ENCODE measurements around the gene NSD2. TPM values are rescaled to one million over a fixed set of nuclear protein-coding genes. Genes with fewer than 3 reads are reported as not detected.

NSD2 gene
- 10 to 100 TPM; 23.8 to 36.3 TPM for total RNA-seq

- peak within 1 kb of the TSS; percentile 90 to 98 for H3K4me3 ChIP-seq
- peaks cover 0 to 15% of the 10 kb centered on the region in 2 donors for H3K4me1 ChIP-seq
- peak; percentile 84 for DNase-seq (ENCODE audit: low spot score)
- no peaks in the 10 kb centered on the region for H3K27me3 ChIP-seq
- TF ChIP-seq CTCF (IDR thresholded peaks at IDR 0.05) = no peak
- H3K9me3 ChIP-seq = no peaks in the 10 kb centered on the region
- peak within 1 kb of the TSS; percentile 98 to 99 for H3K27ac ChIP-seq
- no peaks in the 10 kb centered on the region for H3K36me3 ChIP-seq
Observed at GRCh38 chr4:1870578-1871443, at the start of gene NSD2. TSS of gene NSD2 (plus strand) at chr4:1871393. CDS start at chr4:1900655, 29,262 bp downstream.

- H3K27me3 ChIP-seq = no peaks in the 10 kb centered on the region
Observed at GRCh38 chr4:1821679-1822567, 49.3 kb upstream of the NSD2 start.

GRCh38 chr4:1822568-1823544 is 48.3 kb upstream of the NSD2 start:
- Histone ChIP-seq H3K9me3 (no peaks in the 10 kb centered on the region), H3K4me3 (no peak overlapping the region), H3K4me1 (no peaks in the 10 kb centered on the region), H3K36me3 (peaks cover 84% of the 10 kb centered on the region), H3K27me3 (no peaks in the 10 kb centered on the region), H3K27ac (no peak overlapping the region)
- TF ChIP-seq CTCF (IDR thresholded peaks at IDR 0.05) = no peak
- no peak for DNase-seq (ENCODE audit: low spot score)

More at GRCh38 chr4:1821679-1822567, 49.3 kb upstream of the NSD2 start:
- no peak for TF ChIP-seq CTCF (IDR thresholded peaks at IDR 0.05)
- Histone ChIP-seq H3K4me3 (no peak overlapping the region), H3K9me3 (no peaks in the 10 kb centered on the region), H3K36me3 (peaks cover 91% of the 10 kb centered on the region), H3K4me1 (no peaks in the 10 kb centered on the region), H3K27ac (no peak overlapping the region)
- DNase-seq (ENCODE audit: low spot score) = no peak

- H3K36me3 ChIP-seq = peaks cover 77% of the 10 kb centered on the region
- no peak for TF ChIP-seq CTCF (IDR thresholded peaks at IDR 0.05)
- DNase-seq (ENCODE audit: low spot score) = no peak
Observed at GRCh38 chr4:1823545-1823932, 47.7 kb upstream of the NSD2 start.

GRCh38 chr4:1824746-1825145 is 46.4 kb upstream of the NSD2 start:
- no peak for DNase-seq (ENCODE audit: low spot score)
- H3K27ac ChIP-seq = no peak overlapping the region
- H3K4me3 ChIP-seq = no peak overlapping the region
- no peaks in the 10 kb centered on the region for H3K27me3 ChIP-seq
- no peaks in the 10 kb centered on the region for H3K4me1 ChIP-seq
- TF ChIP-seq CTCF (IDR thresholded peaks at IDR 0.05) = no peak
- H3K9me3 ChIP-seq = no peaks in the 10 kb centered on the region
- H3K36me3 ChIP-seq = peaks cover 65% of the 10 kb centered on the region

More at GRCh38 chr4:1823545-1823932, 47.7 kb upstream of the NSD2 start:
- H3K4me1 ChIP-seq = no peaks in the 10 kb centered on the region
- H3K4me3 ChIP-seq = no peak overlapping the region
- no peak overlapping the region for H3K27ac ChIP-seq
- no peaks in the 10 kb centered on the region for H3K27me3 ChIP-seq
- no peaks in the 10 kb centered on the region for H3K9me3 ChIP-seq

All from right atrium auricular region (tissue), 2 donors.